ENCODE data around the gene PIP5K1C.
"Not testable (repeated sequence)": the region's sequence is repeated elsewhere in the genome, so short reads cannot be mapped to it uniquely, and the experiment has no call there.

The PIP5K1C gene

DNA sequence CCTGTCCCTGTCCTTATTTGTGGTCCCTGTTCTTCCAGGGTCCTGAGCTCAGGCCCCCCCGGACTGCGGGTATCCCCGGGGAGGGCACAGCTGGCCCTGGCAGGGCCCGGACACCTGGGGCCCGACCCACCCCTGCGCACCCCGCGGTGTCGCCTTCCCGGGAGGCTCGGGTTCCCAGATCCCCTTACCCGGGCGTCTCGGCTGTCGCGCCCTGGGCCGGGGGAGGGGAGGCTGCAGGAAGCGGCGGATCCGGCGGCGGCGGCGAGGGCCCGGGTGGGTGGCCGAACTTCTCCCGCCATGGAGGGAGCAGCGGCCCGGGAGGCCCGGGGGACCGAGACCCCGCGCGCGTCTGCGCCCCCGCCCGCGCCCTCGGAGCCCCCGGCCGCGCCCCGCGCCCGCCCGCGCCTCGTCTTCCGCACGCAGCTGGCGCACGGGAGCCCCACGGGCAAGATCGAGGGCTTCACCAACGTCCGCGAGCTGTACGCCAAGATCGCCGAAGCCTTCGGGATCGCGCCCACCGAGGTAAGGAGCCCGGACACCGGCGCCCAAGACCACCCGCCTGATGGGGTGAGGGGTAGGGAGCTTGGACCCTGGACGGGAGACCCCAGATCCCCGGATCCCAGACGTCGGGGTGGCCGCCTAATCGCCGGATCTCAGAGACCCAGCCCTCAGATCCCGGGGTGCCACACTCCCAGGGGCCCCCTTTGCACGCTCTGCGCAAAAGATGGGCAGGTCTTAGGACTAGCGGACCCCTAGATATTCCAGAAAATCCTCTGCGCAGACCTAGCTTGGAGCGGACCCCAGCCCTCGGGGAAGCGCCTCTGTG is 114.8 kb downstream of the PIP5K1C start, which contains the start of gene GIPC3:
GIPC3 (plus strand) TSS at position 178 of the 826 bp plus-strand sequence; CDS start at position 298, 120 bp downstream.
- peak in 1 of 3 experiments; percentile 32 for DNase-seq

- not testable (repeated sequence) for DNase-seq
Measured at GRCh38 chr19:3584036-3584802, 116.0 kb downstream of the PIP5K1C start.

DNA sequence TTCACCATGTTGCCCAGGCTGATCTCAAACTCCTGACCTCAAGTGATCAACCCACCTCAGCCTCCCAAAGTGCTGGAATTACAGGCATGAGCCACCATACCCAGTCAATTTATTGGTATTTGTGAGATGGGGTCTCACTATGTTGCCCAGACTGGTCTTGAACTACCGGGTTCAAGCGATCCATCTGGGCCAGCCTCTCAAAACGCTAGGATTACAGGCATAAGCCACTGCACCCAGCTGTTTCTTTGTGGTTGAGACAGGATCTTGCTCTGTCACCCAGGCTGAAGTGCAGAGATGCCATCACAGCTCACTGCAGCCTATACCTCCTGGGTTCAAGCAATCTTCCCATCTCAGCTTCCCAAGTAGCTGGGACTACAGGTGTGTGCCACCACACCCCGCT is 118.5 kb downstream of the PIP5K1C start:
- DNase-seq = not testable (repeated sequence)

Measured in NCI-H1417 (cell line).